CD4-positive, alpha-beta T cell treated with Interleukin-6 for 4 hours (primary cell): ENCODE data around the gene A1BG.
"Not testable (repeated sequence)": the region's sequence is repeated elsewhere in the genome, so short reads cannot be mapped to it uniquely, and the experiment has no call there.

ENCODE experiments used
- DNase-seq: peaks from one replicate; pipeline ENCODE4 v3.0.0-alpha.2; 2020; ENCODE audit warnings: mixed read lengths

A1BG gene

DNA sequence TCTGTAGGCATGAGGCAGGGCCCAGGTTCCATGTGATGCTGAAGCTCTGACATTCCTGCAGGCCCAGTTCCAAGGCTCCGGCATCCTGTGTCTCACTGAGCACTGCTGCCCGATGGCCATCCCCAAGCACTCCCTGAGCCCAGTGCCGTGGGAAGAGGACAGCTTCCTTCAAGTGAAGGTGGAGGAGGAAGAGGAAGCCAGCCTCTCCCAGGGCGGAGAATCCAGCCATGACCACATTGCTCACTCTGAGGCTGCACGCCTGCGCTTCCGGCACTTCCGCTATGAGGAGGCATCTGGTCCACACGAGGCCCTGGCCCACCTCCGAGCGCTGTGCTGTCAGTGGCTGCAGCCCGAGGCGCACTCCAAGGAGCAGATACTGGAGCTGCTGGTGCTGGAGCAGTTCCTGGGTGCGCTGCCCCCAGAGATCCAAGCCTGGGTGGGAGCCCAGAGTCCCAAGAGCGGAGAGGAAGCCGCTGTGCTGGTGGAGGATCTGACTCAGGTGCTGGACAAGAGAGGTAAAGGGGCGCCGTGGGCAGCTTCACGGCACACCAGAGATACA lies 18.5 kb downstream of the A1BG start:
- DNase-seq, result no peak

DNA sequence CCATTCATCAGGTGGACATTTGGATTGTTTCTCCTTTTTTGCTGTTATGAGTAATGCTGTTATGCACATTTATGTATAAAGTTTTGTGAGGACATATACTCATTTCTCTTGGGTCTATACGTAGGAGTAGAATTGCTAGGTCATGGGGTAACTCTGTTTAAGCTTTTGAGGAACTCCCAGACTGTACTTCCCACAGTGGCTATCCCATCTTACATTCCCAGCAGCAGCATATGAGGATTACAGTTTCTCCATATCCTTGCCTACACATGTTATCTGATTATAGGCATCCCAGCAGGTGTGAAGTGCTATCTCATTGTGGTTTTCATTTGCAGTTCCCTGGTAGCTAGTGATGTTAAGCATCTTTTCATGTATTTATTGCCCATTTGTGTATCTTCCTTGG lies 20.6 kb downstream of the A1BG start:
- no peak for DNase-seq

DNA sequence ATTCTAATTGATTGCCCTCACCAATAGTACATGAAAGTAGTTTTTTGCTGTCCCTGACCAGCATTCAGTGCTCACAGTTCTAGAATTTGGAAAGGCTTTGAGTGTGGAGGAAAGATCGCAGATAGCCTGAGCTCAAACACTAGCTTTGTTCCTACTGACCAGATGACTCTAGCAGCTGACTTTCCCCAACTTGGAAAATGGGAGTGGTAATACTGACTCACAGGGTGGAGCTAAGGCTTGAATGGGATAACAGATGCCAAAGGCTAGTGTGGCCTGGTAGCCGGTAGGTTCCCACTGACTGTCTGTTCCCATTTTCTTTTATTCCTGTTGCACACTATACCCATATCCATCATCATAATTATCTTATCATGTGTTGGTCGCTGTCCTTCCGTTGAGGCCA lies 22.8 kb downstream of the A1BG start:
- DNase-seq, result no peak

DNA sequence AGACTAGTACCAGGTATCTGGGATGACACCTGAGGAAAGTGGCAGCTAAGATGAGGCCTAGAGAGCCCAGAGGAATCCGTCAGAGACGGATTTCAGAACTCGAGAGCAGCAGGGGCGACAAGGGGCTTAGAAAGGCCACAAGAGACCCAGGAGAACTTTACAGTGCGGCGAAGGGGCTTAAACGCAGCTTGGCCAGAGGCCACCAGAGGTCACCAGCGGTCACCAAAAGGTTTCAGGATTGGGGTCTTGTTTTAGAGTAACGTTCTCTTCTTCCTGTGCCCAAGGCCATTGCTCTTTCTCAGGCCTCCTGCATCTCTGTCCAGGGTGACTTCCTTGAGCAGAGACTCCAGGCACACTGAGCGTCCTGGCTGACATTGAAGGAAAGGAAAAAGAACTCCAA lies 24.3 kb downstream of the A1BG start:
- peak; percentile 30 for DNase-seq

DNA sequence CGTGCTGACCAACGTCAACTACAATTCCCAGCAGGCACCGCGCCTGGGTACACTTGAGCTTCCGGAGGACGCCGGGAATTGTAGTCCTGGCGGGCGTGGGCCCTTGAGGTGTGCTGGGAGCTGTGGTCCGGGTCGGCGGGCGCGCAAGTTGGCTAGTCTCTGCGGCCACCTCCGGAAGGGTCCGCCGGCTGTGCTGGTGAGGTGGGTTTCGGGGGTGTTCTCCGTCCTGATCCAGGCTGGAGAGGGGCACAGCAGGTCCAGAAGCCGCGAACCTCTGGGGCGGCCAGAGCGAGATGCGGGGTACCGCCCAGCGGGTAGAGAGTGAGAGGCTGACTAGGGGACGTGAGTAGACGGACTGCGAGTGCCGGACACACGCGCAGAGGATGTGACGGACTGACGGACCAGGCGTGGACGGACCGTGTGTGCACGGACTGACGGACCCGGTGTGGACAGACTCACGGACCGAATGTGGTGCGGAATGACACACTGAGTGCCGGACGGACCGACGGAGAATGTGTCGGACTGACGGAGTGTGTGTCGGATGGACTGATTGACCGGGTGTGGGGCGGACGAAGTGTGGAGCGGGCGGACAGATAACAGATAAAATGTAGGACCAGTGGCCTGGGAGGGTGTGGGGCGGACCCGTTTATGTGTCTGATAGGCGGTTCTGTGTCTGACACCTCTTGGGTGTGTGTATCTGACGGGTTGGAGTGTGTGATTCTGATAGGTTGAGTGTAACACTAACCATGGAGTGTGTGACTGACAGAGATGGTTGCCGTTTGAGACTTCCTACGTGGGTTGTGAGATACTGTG lies 26.2 kb downstream of the A1BG start, which contains the start of gene ZSCAN22:
TSS of gene ZSCAN22 (plus strand) at position 81 of the 813 bp plus-strand sequence. CDS start 7,809 bp downstream, outside the sequence.
- peak; percentile 91 for DNase-seq

DNA sequence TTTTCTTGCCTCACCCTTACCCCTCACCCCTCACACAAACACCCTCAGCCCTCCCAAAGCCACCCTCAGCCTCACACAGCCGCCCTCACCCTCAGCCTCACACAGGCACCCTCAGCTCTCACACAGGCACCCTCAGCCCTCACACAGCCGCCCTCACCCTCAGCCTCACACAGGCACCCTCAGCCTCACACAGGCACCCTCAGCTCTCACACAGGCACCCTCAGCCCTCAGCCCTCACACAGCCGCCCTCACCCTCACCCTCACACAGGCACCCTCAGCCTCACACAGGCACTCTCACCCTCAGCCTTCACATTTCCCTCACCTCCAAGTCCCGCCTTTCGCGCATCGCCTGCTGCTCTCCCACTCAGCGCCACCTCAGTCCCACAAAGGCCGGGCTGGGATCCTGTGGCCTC lies 26.8 kb downstream of the A1BG start:
- DNase-seq, result no peak

DNA sequence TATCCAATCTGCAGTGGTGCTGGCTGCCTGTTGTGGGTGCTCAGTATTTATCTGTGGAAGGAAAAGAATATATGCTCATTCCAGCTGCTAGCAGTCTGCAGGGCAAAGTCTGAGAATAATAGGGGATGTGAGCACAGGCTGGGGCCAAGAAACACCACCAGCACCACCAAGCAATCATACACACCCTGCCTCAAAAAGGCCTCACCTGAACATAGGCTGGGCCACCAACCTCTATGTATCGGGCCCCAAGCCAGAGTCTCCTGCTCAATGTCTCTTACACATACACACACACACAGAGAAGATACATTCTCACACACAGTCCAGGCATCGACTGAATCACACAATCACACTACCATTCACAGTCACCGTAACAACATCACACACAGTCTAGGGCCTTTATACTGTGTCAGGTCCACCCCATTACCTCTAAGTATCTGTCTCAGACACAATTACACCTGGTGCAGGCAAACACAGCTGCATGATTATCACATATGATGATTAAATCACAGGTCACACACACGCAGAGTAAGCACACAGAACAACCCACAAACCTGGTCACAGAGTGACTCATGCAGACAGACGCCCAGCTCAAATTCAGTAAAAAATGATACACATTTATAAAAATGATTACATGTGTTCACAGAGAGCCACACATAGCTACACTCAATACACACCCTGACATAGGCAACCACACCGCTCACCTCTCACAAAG lies 27.8 kb downstream of the A1BG start:
- DNase-seq, result no peak

DNA sequence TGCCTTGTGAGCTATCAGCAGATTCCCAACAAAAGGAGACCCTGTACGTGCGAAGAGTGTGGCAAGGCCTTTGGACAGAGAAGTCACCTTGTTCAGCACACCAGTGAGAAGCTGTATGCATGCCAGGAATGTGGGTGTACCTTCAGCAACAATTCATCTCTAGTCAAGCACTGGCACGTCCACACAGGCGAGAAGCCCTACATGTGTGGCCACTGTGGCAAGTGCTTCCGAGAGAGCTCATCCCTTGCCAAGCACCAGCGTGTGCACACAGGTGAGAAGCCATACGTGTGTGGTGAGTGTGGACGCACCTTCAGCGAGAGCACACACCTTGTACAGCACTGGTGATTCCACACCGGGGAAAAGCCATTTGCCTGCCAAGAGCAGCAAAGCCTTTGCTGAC lies 34.1 kb downstream of the A1BG start:
- no peak for DNase-seq

DNA sequence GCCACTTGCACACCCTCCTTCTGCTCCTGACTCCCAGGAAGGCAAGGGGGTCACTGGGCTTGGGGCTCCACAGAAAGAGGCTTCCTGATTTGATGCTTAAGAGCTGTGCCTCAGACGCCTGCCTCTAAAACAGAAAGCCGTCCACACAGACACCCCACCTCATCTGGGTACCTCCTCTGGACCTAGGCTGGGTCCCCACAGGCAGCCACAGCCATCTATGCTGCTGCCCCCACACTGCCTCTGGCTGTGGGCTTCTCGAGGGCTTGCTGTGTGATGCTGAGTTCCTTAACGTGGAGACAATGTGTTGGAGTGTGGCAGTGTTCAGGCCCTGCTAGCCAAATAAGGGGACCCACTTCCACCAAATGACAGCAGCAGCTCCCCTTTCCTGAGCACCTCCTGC lies 35.0 kb downstream of the A1BG start:
- no peak for DNase-seq

DNA sequence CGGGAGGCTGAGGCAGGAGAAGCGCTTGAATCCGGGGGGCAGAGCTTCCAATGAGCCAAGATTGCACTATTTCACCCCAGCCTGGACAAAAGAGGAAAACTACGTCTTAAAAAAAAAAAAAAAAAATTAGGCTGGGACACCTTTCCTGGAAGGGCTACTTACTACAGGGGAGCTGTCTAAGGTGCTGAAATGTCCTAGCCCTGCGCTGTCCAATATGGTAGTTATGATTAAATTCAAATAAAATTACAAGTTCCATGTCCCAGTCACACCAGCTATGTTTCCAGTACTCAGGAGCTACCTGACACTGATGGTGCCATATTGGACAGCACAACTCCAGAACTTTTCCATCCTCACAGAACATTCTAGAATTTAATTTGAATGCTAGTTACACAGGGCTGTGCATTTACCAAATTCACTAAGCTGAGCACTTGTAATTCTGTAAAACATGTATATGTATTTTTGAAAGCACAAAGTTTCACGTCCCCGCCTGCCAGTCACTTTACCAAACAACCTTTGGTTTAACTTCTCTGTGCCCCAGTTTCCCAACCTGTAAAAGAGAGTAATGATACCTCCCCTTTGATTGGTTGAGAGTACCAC lies 35.7 kb downstream of the A1BG start:
- peak; percentile 7 for DNase-seq

DNA sequence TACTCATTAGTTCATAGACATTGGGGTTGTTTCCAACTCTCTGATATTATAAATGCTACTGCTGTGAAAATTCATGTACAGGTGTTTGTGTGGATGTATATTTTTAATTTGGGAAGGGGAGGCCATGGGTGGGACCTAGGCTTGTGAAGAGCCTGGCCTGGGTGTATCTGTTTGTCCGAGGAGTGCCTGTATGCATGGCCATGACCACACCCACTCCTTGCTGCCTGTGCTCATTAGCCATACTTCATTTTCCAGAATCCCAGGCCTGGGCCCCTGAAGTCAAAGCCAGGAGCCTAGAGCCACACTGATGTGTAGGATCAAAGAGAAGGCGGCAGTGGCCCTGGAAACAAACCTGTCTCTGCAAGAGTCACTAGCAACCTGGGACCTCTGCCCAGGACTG lies 37.7 kb downstream of the A1BG start:
- no peak for DNase-seq

DNA sequence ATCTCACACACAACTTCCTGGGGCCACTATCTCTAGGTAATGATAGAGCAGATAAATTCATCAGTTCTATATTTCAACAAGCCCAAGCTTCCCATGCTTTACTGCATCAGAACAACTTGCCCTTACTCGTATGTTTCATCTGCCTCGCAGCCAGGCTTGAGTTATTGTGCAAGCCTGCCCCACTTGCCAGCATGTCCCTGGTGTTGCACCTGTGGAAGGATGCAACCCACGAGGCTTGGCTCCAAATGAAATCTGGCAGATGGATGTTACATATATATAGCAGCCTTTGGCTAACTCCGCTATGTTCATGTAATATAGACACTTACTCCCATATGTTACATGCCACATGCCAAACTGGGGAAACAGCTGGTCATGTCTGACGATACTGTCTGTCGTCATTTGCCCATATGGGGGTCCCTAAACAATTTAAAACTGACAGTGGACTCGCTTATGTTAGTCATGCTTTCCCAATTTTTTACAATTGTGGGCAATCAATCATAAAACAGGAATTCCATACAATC lies 41.9 kb downstream of the A1BG start:
- no peak for DNase-seq

DNA sequence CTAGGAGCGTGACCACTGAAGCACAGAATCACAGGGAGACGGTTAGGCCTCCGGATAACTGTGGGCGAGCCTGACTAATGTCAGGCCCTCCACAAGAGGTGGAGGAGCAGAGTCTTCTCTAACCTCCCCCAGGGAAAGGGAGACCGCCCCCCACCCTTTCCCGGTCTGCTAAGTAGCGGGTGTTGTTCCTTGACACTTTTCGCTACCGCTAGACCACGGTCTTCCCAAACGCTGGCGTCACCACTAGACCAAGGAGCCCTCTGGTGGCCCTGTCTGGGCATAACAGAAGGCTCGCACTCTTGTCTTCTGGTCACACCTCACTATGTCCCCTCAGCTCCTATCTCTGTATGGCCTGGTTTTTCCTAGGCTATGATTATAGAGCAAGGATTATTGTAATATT lies 42.6 kb downstream of the A1BG start:
- not testable (repeated sequence) for DNase-seq

DNA sequence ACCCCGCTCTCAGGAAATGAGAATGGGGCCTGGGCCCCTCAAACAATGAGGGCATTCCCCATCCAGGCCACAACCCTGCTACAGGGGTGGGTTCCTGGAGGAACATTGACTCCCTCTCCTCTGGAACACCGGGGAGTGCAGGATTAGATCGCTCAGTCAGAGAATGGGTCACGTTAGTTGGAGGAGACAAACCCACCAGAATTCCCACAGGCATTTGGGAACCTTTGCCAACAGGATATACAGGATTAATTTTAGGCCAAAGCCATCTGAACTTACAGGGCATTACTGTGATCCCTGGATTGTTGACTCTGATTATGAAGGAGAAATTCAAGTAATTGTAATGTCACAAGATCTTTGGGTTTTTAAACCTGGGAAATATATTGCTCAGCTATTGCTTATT lies 45.6 kb downstream of the A1BG start:
- DNase-seq, result no peak

DNA sequence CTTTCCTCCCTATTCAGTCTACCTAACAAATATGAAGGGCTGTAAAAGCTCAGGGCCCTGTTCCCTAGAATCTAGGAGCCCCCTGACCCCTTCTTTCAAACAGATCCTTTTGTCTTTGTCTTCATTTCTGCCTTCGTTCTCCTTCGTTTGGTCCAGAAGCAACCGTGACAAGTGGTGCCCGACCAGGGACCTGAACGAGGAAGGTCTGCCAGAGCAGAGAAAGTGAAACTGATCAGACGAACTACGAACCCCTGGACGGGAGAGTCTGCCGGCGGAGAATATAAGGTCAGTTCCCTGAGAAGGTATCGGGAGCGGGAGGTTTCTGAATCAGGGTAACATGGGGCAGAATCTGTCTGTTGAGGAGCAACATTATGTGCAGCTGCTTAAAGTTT lies 47.4 kb downstream of the A1BG start:
- no peak for DNase-seq

DNA sequence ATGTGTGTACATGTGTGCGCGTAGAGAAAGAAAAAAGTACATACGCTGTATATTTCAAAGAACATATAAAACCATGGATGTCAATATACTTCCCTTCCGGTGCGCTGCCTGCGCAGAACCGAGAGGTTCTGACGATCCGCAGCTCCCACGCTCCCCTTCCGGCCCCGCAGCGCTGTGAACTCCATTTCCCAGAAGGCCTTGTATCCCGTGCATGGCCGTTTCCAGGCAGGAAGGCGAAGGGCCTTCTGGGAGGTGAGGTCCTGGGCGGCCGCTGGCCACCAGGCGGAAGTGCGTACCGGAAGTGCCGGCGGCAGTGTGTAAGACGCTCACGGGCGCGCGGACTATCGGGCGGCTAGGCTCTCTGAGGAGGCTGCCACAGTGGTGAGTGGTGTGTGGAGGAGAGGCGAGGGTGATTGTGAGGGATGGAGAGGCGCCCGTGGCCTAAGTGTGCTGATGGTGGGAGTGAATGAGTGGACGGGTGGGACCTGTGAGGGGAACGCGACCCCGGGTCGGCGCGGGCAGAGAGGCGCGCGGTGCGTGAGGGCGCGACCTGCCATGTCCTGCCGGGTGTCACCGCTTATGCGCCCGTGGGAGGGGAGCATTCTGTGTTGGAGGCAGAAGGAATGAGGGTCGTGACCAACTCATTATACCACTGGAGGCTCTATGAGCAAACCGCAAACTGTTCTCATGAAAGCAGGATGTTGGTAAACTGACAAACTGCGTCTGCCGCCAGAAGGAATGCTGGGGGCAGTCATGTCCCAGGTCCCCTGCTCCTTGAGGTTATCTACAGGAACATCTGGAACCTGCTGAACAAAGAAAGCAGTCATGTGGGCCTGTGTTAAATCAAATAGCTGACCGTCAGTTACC lies 48.0 kb downstream of the A1BG start, which contains the start of gene ERVK3-1:
TSS of gene ERVK3-1 (plus strand) at position 313 of the 867 bp plus-strand sequence. CDS start 6,792 bp downstream, outside the sequence.
- peak; percentile 95 for DNase-seq

DNA sequence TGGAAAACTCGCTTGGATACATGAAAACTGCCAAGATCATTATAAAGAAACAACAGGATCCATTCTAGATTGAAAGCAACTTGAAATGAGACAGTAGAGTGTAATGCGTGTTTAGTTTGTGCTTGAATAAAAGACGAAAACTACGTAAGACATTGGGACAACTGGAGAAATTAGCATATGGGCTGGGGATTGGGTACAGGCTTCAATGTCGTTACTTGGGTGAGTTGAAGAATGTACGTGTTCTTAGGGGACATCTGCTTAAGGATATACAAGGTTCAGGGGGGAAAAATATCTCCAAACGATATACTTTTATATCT lies 48.6 kb downstream of the A1BG start:
- DNase-seq, result no peak

DNA sequence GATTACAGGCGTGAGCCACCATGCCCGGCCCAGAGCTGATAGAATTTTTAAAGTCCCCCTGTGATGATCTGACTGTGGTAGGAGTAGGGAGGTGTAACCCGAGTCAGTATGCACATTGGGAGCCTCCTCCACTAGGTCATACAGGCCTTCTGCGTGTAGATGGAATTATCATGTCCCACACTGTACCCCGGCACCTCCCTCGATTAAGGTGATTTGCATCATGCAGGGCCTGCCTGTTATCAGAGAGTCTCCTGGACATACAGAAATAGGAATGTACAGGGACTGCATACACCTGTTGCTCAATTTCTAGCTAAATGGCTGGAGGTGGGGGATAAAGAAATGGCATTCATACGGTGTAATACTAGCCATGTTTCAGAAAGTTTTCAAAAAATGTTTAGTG lies 49.0 kb downstream of the A1BG start:
- DNase-seq, result no peak

DNA sequence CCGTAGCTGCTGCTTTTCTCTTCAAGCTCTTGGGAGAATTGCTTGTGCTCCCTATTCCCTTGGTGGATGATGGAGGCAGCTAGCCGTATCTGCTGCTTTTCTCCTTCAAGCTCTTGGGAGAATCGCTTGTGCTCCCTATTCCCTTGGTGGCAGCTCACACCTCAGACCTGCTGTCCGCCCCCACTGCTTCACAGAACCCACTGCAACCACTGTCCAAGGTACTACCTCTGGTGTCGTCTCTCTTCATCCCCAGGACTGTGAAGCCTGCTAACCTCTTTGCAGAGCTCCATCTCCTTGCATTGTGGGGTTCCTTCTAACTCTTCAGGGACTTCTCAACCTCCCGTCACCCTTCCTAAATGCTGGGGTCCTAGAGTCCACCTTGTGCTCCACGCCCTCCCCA lies 52.7 kb downstream of the A1BG start:
- DNase-seq, result no peak

DNA sequence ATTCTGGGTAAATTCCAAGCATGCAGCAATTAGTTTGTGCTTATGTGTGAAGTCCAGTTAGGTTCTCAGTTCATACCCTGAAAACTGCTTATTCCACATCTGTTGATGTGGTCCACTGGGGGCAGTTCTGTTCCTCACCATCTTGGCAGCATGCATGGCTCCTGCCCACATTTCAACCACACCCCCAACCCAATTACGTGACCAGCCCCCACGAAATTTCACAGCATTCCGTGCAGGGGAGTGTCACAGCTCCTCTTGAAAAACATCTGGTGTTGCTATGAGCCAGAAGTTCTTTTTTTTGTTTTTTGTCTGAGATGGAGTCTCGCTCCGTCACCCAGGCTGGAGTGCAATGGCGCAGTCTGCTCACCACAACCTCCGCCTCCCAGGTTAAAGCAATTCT lies 57.2 kb downstream of the A1BG start:
- no peak for DNase-seq
